SK-N-SH treated with all-trans-retinoic acid at 6 μM for 48 hours (cell line): ENCODE measurements around the gene IYD.

Source experiments
- ATAC-seq: fragments of 200-7000 bp; cut with Tn5 transposase; 3 replicates; pipeline ENCODE4 v1.9.1; 2020; ENCODE audit warnings: mild to moderate bottlenecking, moderate library complexity
- ARNTL ChIP-seq: fragments of 450-650 bp; formaldehyde crosslinking; IDR thresholded peaks from 2 replicates; pipeline ENCODE4 v1.5.0; 2020; ENCODE audit warnings: low read depth, mild to moderate bottlenecking, moderate library complexity, borderline replicate concordance
- BACH2 ChIP-seq: fragments of 250-450 bp; sonication (Bioruptor Pico); IDR thresholded peaks from 2 replicates; pipeline ENCODE4 v1.9.0; 2021; ENCODE audit warnings: mild to moderate bottlenecking, borderline replicate concordance
- CSDC2 ChIP-seq: fragments of 250-450 bp; sonication (Bioruptor Pico); IDR thresholded peaks from 2 replicates; pipeline ENCODE4 v1.5.0; 2020; ENCODE audit warnings: mild to moderate bottlenecking, moderate library complexity
- ESRRG ChIP-seq: fragments of 250-450 bp; sonication (Bioruptor Pico); IDR thresholded peaks from 2 replicates; pipeline ENCODE4 v1.6.1; 2021; ENCODE audit warnings: mild to moderate bottlenecking
- GLIS3 ChIP-seq: fragments of 250-450 bp; sonication (Bioruptor Pico); IDR thresholded peaks from 2 replicates; pipeline ENCODE4 v1.5.0; 2020; ENCODE audit warnings: mild to moderate bottlenecking, moderate library complexity
- ISL1 ChIP-seq: fragments of 250-450 bp; sonication (Bioruptor Pico); IDR thresholded peaks from 2 replicates; pipeline ENCODE4 v2.1.2; 2022; ENCODE audit warnings: mild to moderate bottlenecking, moderate library complexity
- OSR1 ChIP-seq: fragments of 250-450 bp; sonication (Bioruptor Pico); IDR thresholded peaks from 2 replicates; pipeline ENCODE4 v1.8.0; 2022; ENCODE audit warnings: moderate library complexity, mild to moderate bottlenecking, inconsistent platforms
- PATZ1 ChIP-seq: fragments of 250-450 bp; sonication (Bioruptor Pico); IDR thresholded peaks from 2 replicates; pipeline ENCODE4 v1.8.0; 2020; ENCODE audit warnings: mild to moderate bottlenecking, moderate library complexity, borderline replicate concordance
- PPARA ChIP-seq: fragments of 250-450 bp; sonication (Bioruptor Pico); IDR thresholded peaks from 2 replicates; pipeline ENCODE4 v1.5.0; 2020; ENCODE audit warnings: mild to moderate bottlenecking, borderline replicate concordance
- RARB ChIP-seq: fragments of 250-450 bp; sonication (Bioruptor Pico); IDR thresholded peaks from 2 replicates; pipeline ENCODE4 v1.8.0; 2021; ENCODE audit warnings: mild to moderate bottlenecking, moderate library complexity
- SNAI2 ChIP-seq: fragments of 250-450 bp; sonication (Bioruptor Pico); IDR thresholded peaks from 2 replicates; pipeline ENCODE4 v1.5.0; 2020; ENCODE audit warnings: mild to moderate bottlenecking, moderate library complexity
- TCF4 ChIP-seq: fragments of 250-450 bp; sonication (Bioruptor Pico); IDR thresholded peaks from 2 replicates; pipeline ENCODE4 v1.8.0; 2021; ENCODE audit warnings: mild to moderate bottlenecking, moderate library complexity, borderline replicate concordance
- TOX ChIP-seq: fragments of 250-450 bp; sonication (Bioruptor Pico); IDR thresholded peaks from 2 replicates; pipeline ENCODE4 v1.8.0; 2021; ENCODE audit warnings: mild to moderate bottlenecking, moderate library complexity, borderline replicate concordance
- TSHZ2 ChIP-seq: fragments of 250-450 bp; sonication (Bioruptor Pico); IDR thresholded peaks from 2 replicates; pipeline ENCODE4 v1.5.0; 2020; ENCODE audit warnings: mild to moderate bottlenecking, moderate library complexity
- ZFP3 ChIP-seq: fragments of 250-450 bp; sonication (Bioruptor Pico); IDR thresholded peaks from 2 replicates; pipeline ENCODE4 v1.5.0; 2020; ENCODE audit warnings: mild to moderate bottlenecking, moderate library complexity
- ZFP30 ChIP-seq: fragments of 450-650 bp; formaldehyde crosslinking; IDR thresholded peaks from 2 replicates; pipeline ENCODE4 v1.5.0; 2022; ENCODE audit warnings: mild to moderate bottlenecking, moderate library complexity
- ZNF565 ChIP-seq: fragments of 450-650 bp; formaldehyde crosslinking; conservative IDR thresholded peaks from 2 replicates; pipeline ENCODE4 v1.5.0; 2020; ENCODE audit warnings: low read depth, mild to moderate bottlenecking, moderate library complexity
- ZNF70 ChIP-seq: fragments of 450-650 bp; formaldehyde crosslinking; IDR thresholded peaks from 2 replicates; pipeline ENCODE4 v1.5.0; 2020; ENCODE audit warnings: mild to moderate bottlenecking, moderate library complexity
- ZNF8 ChIP-seq: fragments of 450-650 bp; formaldehyde crosslinking; IDR thresholded peaks from 2 replicates; pipeline ENCODE4 v1.5.0; 2020; ENCODE audit warnings: mild to moderate bottlenecking, moderate library complexity
- TF ChIP-seq, protein P1 (sequence below): fragments of 250-450 bp; sonication (Bioruptor Pico); IDR thresholded peaks from 2 replicates; pipeline ENCODE4 v1.5.1; 2021; ENCODE audit warnings: mild to moderate bottlenecking, moderate library complexity
- TF ChIP-seq, protein P2 (sequence below): fragments of 250-450 bp; sonication (Bioruptor Pico); IDR thresholded peaks from 2 replicates; pipeline ENCODE4 v1.5.1; 2020; ENCODE audit warnings: low read depth, mild to moderate bottlenecking, moderate library complexity

Gene IYD

DNA sequence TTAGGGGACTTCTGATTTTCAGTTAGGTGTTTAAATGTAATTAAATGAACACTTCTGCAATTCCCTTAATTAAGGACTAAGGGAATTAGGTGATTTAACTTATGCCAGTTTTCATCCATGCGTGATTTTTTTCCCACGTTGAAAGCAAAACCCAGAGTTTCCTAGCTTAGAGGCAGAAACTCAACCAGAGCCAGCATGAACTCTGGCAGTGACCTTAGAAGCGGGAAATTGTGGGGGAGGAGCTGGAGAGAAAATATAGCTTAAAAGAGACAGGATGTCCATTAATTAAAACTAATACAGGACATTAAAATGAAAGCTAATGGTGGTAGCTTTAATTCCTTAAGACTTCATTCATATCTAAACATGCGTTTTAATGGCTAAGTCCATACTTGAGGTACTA is 41.6 kb downstream of the IYD start:
- ATAC-seq = no peak
- no peak for TF ChIP-seq RARB (CRISPR knock-in tag)
- no peak for TF ChIP-seq GLIS3
- TF ChIP-seq ARNTL (CRISPR knock-in tag) = no peak
- no peak for TF ChIP-seq TCF4 (CRISPR knock-in tag)
- no peak for TF ChIP-seq OSR1 (CRISPR knock-in tag)
- TF ChIP-seq ZNF8 (CRISPR knock-in tag) = no peak
- TF ChIP-seq PATZ1 (CRISPR knock-in tag) = no peak
- no peak for TF ChIP-seq PPARA
- TF ChIP-seq, protein P1, sequence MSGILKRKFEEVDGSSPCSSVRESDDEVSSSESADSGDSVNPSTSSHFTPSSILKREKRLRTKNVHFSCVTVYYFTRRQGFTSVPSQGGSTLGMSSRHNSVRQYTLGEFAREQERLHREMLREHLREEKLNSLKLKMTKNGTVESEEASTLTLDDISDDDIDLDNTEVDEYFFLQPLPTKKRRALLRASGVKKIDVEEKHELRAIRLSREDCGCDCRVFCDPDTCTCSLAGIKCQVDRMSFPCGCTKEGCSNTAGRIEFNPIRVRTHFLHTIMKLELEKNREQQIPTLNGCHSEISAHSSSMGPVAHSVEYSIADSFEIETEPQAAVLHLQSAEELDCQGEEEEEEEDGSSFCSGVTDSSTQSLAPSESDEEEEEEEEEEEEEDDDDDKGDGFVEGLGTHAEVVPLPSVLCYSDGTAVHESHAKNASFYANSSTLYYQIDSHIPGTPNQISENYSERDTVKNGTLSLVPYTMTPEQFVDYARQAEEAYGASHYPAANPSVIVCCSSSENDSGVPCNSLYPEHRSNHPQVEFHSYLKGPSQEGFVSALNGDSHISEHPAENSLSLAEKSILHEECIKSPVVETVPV = no peak
- no peak for TF ChIP-seq ZFP3 (CRISPR knock-in tag)
- no peak for TF ChIP-seq ESRRG (CRISPR knock-in tag)
- TF ChIP-seq TSHZ2 (CRISPR knock-in tag) = no peak
- TF ChIP-seq, protein P2, sequence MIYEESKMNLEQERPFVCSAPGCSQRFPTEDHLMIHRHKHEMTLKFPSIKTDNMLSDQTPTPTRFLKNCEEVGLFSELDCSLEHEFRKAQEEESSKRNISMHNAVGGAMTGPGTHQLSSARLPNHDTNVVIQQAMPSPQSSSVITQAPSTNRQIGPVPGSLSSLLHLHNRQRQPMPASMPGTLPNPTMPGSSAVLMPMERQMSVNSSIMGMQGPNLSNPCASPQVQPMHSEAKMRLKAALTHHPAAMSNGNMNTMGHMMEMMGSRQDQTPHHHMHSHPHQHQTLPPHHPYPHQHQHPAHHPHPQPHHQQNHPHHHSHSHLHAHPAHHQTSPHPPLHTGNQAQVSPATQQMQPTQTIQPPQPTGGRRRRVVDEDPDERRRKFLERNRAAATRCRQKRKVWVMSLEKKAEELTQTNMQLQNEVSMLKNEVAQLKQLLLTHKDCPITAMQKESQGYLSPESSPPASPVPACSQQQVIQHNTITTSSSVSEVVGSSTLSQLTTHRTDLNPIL = no peak

GRCh38 chr6:150410906-150411305 is 42.1 kb downstream of the IYD start:
- no peak for ATAC-seq
- TF ChIP-seq ESRRG (CRISPR knock-in tag) = no peak
- no peak for TF ChIP-seq ARNTL (CRISPR knock-in tag)
- TF ChIP-seq ZFP30 (CRISPR knock-in tag) = no peak
- no peak for TF ChIP-seq TOX (CRISPR knock-in tag)
- no peak for TF ChIP-seq OSR1 (CRISPR knock-in tag)
- TF ChIP-seq SNAI2 (CRISPR knock-in tag) = no peak
- no peak for TF ChIP-seq CSDC2 (CRISPR knock-in tag)
- no peak for TF ChIP-seq ZFP3 (CRISPR knock-in tag)
- no peak for TF ChIP-seq PATZ1 (CRISPR knock-in tag)
- TF ChIP-seq PPARA = no peak
- no peak for TF ChIP-seq GLIS3
- TF ChIP-seq ISL1 = no peak

- TF ChIP-seq BACH2 (CRISPR knock-in tag) (no peak), OSR1 (CRISPR knock-in tag) (no peak), RARB (CRISPR knock-in tag) (no peak), PPARA (no peak), ZFP30 (CRISPR knock-in tag) (no peak), ZNF565 (CRISPR knock-in tag) (no peak), CSDC2 (CRISPR knock-in tag) (no peak), ZNF70 (CRISPR knock-in tag) (no peak), ZNF8 (CRISPR knock-in tag) (no peak), TSHZ2 (CRISPR knock-in tag) (no peak), TOX (CRISPR knock-in tag) (no peak), ARNTL (CRISPR knock-in tag) (no peak), ZFP3 (CRISPR knock-in tag) (no peak), SNAI2 (CRISPR knock-in tag) (no peak), ISL1 (no peak)
- TF ChIP-seq, protein P1 = no peak
- ATAC-seq = no peak
Observed at GRCh38 chr6:150412221-150412620, 43.4 kb downstream of the IYD start.
